AG04450 (cell line): ENCODE measurements around the gene PXK. TPM values are rescaled to one million over a fixed set of nuclear protein-coding genes. Genes with fewer than 3 reads are reported as not detected.

Experiments used
- CTCF ChIA-PET: fragments of 300-600, 350-600 bp; formaldehyde crosslinking; extraction: SDS; loops from one replicate; lab custom pipeline; 2022; ENCODE audit warnings: antibody characterized with exemption, inconsistent platforms; lab: Charles Lee
- POLR2A ChIA-PET: fragments of 350-600 bp; formaldehyde crosslinking; extraction: SDS; loops from one replicate; lab custom pipeline; 2021; ENCODE audit warnings: antibody characterized with exemption, inconsistent platforms; lab: Yijun Ruan, JAX
- DNase-seq: peaks from one replicate; pipeline ENCODE4 v3.0.0-alpha.2; 2011; ENCODE audit warnings: low read depth, low spot score
- H3K27ac ChIP-seq: one replicate; pipeline ENCODE4 v1.5.1; 2012; ENCODE audit warnings: low read depth, low read length, control low read depth
- H3K27me3 ChIP-seq: one replicate; pipeline ENCODE4 v1.6.0; 2012; ENCODE audit warnings: low read length; ENCODE audit not compliant: control insufficient read depth, insufficient read depth
- H3K4me3 ChIP-seq: 2 replicates; pipeline ENCODE4 v1.5.1; 2011; ENCODE audit warnings: mild to moderate bottlenecking, low read depth, low read length, control low read depth
- H3K9me3 ChIP-seq: 2 replicates; pipeline ENCODE4 v1.5.1; 2012; ENCODE audit warnings: low read length; ENCODE audit not compliant: control insufficient read depth, insufficient read depth
- polyA plus RNA-seq: library from polyadenylated mRNA; depleted of rRNA; stranded (reverse); fragments of >200 nt; gene quantifications from 2 replicates; pipeline ENCODE4 v1.2.3, GENCODE V29; 2011
- TF ChIP-seq, protein P1 (sequence below): IDR thresholded peaks from 2 replicates; pipeline ENCODE4 v1.5.1; 2011; ENCODE audit warnings: low read depth, low read length, control low read depth, inconsistent platforms

Gene PXK
- polyA plus RNA-seq, 1 experiment, result 70.3 TPM

DNA sequence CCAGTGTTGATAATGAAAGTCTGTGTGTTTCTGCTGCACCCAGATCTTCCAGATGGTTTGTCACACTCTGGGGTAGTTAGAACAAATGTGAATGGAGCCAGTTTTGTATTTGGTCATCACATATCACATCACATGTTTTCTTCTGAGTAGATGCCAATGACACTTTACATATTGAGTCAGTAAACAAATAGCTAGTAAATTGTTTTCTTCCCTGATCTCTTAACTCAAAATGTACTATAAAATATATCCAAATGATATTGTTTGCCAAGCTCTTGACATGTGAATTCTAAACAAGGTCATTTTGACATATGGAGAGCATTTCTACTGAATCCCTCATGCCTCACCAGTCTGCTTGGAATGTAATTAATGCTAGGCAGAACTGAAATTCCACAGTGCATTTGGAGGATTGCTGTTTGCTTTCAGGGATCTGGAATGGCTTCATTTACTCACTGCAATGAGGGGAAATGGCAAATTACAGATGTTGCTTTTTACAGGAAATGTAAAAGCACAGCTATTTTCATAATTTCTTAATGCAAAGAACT is 55.9 kb downstream of the PXK start:
- H3K27ac ChIP-seq, result no peak overlapping the region
- CTCF ChIA-PET, result interaction anchor here (1.2 to 1.3 kb wide), 2 partner anchors 10 to 83 kb away, joined by 5 to 8 read pairs; partner anchors contain the start of genes HTD2 and RPP14
- H3K27me3 ChIP-seq, result no peaks in the 10 kb centered on the region
- H3K4me3 ChIP-seq, result no peak overlapping the region
- H3K9me3 ChIP-seq, result no peaks in the 10 kb centered on the region
- TF ChIP-seq, protein P1, sequence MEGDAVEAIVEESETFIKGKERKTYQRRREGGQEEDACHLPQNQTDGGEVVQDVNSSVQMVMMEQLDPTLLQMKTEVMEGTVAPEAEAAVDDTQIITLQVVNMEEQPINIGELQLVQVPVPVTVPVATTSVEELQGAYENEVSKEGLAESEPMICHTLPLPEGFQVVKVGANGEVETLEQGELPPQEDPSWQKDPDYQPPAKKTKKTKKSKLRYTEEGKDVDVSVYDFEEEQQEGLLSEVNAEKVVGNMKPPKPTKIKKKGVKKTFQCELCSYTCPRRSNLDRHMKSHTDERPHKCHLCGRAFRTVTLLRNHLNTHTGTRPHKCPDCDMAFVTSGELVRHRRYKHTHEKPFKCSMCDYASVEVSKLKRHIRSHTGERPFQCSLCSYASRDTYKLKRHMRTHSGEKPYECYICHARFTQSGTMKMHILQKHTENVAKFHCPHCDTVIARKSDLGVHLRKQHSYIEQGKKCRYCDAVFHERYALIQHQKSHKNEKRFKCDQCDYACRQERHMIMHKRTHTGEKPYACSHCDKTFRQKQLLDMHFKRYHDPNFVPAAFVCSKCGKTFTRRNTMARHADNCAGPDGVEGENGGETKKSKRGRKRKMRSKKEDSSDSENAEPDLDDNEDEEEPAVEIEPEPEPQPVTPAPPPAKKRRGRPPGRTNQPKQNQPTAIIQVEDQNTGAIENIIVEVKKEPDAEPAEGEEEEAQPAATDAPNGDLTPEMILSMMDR, result no peak
- DNase-seq, result peak; percentile 69
- POLR2A ChIA-PET, result interaction anchor here (0.7 to 2.1 kb wide), 5 partner anchors 30 to 63 kb away, joined by 3 to 12 read pairs (median 4); no protein-coding TSS in a partner anchor

DNA sequence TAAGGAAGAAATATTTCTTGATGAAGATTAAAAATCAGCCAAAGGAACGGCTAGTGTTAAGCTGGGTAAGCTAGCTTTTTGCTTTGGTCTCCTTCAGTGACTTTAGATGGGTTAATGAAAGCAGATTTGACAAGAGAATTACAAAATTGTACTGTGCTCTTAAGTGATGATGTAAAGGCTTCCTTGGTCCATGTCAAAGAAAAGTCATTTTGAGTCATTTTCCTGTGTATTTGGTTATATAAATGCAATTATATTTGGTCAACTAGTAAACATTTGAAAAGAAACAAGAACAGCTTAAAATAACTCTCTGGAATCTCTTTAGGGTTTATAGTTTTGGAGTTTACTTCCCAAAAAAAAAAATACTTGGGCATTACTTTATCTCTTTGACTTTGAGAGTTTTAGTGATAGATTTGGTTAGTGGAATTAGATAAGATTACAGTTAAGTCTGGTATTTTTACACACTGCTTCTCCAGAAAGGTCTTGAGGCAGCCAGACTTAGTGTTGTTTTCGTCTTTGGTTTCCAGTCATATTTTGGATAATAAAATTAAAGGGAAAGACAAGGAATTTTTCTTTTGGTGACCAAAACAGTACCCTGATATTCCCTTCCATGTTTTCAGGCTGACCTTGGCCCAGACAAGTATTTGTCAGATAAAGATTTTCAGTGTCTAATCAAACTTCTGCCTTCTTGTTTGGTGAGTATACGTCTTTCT is 58.6 kb downstream of the PXK start:
- H3K9me3 ChIP-seq, result no peaks in the 10 kb centered on the region
- DNase-seq, result no peak
- TF ChIP-seq, protein P1, result no peak
- H3K4me3 ChIP-seq, result no peak overlapping the region
- H3K27me3 ChIP-seq, result no peaks in the 10 kb centered on the region
- ChIA-PET CTCF (interaction anchor here (1.0 to 1.8 kb wide), 4 partner anchors 22 to 101 kb away, joined by 3 to 8 read pairs (median 4); partner anchors contain the start of genes HTD2, KCTD6 and RPP14), POLR2A (no interaction called here)
- H3K27ac ChIP-seq, result no peak overlapping the region

DNA sequence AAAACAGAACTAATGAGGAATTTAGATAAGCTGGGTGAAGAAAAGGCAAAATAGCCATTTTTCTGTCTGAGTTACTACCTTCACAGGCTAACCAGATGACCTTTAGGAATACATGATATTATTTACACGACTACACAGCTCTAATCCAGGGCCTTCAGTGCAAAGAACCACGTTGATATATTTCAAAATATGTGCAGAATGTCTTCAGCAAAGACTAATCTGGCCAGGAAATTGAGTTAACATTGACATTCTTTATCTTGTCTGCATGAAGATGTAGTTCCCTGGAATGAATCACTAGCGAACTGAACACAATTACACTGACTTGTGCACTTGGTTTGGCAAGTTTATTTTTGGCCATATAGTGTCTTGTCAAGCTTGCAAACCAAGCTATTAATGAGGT is 59.5 kb downstream of the PXK start:
- Histone ChIP-seq H3K27ac (no peak overlapping the region), H3K4me3 (no peak overlapping the region), H3K27me3 (no peaks in the 10 kb centered on the region), H3K9me3 (no peaks in the 10 kb centered on the region)
- CTCF ChIA-PET, result interaction anchor here (0.6 to 1.8 kb wide), 5 partner anchors 21 to 100 kb away, joined by 3 to 8 read pairs (median 4); partner anchors contain the start of genes HTD2, KCTD6 and RPP14
- TF ChIP-seq, protein P1, result no peak
- DNase-seq, result no peak
- POLR2A ChIA-PET, result no interaction called here

DNA sequence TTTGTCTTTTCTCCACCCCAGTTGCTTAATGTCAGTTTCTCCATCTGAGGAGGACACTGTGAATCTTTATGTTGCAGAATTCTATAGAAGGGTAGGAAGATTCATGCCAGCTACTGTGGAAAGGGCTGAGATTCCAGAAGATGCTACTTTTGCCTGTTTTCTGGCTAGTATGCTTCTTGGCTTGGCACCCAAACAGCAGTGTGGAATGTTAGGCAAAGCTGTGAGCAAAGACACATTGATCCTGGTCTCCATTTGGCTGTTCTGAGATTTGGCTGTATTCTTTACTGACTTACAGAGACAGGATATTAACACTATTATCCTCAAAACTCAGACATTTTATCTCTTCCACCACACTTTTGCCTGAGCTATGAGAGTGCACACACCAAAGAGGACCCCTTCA is 61.6 kb downstream of the PXK start:
- H3K27ac ChIP-seq, result no peak overlapping the region
- no peak for DNase-seq
- TF ChIP-seq, protein P1, result no peak
- H3K9me3 ChIP-seq, result no peaks in the 10 kb centered on the region
- ChIA-PET POLR2A (no interaction called here), CTCF (interaction anchor here (0.6 to 1.5 kb wide), 3 partner anchors 14 to 88 kb away, joined by 3 to 6 read pairs (median 3); partner anchors contain the start of gene HTD2)
- no peaks in the 10 kb centered on the region for H3K27me3 ChIP-seq
- H3K4me3 ChIP-seq, result no peak overlapping the region
